ENCODE data around the gene ZSWIM8.
A peak's percentile ranks its signal among the peaks of the same experiment; 100 is the strongest.
"Not testable (repeated sequence)": the region's sequence is repeated elsewhere in the genome, so short reads cannot be mapped to it uniquely, and the experiment has no call there.

The ZSWIM8 gene

DNA sequence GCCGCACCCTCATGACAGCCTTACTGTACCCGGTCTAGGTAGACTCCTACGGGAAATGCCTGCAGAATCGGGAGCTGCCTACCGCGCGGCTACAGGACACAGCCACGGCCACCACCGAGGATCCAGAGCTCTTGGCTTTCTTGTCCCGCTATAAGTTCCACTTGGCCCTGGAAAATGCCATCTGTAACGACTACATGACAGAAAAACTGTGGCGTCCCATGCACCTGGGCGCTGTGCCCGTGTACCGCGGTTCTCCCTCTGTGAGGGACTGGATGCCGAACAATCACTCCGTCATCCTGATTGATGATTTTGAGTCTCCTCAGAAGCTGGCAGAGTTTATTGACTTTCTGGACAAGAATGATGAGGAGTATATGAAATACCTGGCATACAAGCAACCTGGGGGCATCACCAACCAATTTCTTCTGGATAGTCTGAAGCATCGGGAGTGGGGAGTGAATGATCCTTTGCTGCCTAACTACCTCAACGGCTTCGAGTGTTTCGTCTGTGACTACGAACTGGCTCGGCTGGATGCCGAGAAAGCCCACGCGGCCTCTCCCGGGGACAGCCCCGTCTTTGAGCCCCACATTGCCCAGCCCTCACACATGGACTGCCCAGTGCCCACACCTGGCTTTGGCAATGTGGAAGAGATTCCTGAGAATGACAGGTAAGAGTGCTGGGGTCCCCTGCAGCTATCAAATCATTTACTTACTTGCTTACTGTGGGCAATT, 12.1 kb upstream of the ZSWIM8 start:
- DNase-seq (ENCODE audit: low read depth in 2 of 2) = no peak

DNA sequence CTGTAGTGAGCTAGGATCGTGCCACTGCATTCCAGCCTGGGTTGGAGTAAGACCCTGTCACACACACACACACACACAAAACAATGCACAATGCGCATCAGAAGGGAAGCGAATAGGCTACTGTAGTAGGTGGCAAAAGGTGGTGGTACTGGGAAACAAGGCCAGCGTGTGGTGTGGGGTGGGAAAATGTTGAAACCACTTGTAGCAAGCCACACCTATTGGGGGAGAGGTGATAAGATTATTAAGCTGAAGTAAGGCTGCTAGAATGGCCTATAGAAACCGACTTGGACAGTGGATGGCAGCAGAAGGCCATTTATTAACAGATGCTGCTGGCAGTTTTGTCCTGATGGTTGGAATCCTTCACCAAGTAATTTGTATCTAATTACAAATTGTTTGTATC, 10.8 kb upstream of the ZSWIM8 start:
- no peak for DNase-seq (ENCODE audit: low read depth in 2 of 2)

DNA sequence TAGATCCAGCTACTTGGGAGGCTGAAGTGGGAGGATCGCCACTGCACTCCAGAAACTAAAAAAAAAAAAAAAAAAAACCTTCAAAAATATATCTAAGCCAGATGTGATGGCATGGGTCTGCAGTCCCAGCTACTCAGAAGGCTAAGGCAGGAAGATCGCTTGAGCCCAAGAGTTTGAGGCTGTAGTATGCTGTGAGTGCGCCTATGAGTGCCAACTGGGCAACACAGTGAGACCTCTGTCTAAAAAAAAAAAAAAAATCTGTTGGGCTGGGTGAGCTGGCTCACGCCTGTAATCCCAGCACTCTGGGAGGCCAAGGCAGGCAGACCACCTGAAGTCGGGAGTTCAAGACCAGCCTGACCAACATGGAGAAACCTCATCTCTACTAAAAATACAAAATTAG, 6.4 kb upstream of the ZSWIM8 start:
- DNase-seq (ENCODE audit: low read depth in 2 of 2) = no peak

DNA sequence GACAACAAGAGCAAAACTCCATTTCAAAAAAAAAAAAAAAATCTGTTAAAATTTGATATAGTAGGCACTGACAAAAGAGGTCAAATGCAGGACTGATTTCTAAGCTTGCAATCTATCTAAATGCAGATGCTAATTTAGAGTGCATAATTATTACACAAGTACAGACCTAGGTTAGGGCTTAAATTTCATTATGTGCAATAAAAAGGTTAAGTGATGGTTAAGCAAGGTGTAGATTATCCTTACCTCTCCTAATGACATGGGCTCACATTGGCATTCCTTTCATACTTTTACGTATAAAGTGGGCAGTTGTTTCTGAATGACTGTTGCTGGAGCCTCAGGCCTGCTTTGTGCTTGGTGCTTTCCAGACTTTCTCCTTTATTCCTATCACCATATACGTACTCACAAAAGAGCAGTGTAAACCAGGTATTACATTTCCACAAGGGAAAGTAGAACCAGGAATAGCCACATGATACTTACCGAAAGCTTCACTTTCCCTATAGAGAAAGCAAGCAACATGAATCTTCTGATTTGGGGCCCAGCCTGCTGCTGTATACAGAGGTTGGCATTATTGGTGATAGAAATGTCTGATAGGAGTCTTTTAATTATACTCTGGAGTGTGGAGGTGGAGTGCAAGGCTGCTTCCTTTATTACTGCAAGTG, 5.7 kb upstream of the ZSWIM8 start:
- no peak for DNase-seq (ENCODE audit: low read depth in 2 of 2)

- DNase-seq (ENCODE audit: low read depth in 2 of 2) = no peak
Measured at GRCh38 chr10:73780301-73780700, 5.1 kb upstream of the ZSWIM8 start.

- DNase-seq (ENCODE audit: low read depth in 2 of 2) = no peak
Measured at GRCh38 chr10:73780966-73781365, 4.4 kb upstream of the ZSWIM8 start.

- no peak for DNase-seq (ENCODE audit: low read depth in 2 of 2)
Measured at GRCh38 chr10:73781548-73781878, 3.9 kb upstream of the ZSWIM8 start.

- DNase-seq (ENCODE audit: low read depth in 2 of 2) = peak; percentile 87 to 88
Measured at GRCh38 chr10:73781879-73782748, 3.3 kb upstream of the ZSWIM8 start, which contains the start of gene CHCHD1. Gene CHCHD1 (plus strand): TSS chr10:73782048. CDS start chr10:73782076, 28 bp downstream.

GRCh38 chr10:73782749-73783085, 2.7 kb upstream of the ZSWIM8 start:
- no peak for DNase-seq (ENCODE audit: low read depth in 2 of 2)

DNA sequence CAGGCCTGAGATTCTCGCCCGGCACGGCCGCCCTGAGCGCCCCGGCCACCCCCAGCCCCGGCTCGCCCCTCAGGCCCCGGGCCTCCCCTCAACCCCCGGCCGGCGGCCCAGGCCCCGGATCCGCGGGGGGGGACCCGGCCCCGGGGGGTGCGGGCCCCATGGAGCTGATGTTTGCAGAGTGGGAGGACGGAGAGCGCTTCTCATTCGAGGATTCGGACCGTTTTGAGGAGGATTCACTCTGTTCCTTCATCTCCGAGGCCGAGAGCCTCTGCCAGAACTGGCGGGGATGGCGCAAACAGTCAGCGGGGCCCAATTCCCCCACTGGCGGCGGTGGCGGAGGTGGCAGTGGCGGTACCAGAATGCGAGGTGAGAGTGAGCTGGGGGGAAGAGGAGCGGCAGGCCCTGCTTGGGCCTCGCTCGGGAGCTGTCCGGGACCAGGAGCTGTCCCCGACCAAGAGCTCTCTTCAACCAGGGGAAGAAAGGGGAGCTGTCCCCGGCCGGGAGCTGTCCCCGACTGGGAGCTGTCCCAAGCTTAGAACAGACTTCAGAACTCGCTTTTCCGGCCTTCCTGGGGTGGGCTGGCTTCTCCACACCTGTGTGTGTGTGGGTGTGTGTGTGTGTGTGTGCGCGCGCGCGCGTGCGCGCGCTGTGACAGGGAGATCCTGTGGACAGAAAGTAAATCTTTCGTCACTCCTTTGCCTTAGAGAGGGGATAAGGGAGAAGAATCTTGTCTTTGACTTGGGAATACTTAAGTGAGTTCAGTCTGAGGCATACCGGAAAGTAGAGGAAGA, 510 bp downstream of the ZSWIM8 start:
- no peak for DNase-seq (ENCODE audit: low read depth in 2 of 2)

- no peak for DNase-seq (ENCODE audit: low read depth in 2 of 2)
Measured at GRCh38 chr10:73786512-73786885, 1.1 kb downstream of the ZSWIM8 start.

DNA sequence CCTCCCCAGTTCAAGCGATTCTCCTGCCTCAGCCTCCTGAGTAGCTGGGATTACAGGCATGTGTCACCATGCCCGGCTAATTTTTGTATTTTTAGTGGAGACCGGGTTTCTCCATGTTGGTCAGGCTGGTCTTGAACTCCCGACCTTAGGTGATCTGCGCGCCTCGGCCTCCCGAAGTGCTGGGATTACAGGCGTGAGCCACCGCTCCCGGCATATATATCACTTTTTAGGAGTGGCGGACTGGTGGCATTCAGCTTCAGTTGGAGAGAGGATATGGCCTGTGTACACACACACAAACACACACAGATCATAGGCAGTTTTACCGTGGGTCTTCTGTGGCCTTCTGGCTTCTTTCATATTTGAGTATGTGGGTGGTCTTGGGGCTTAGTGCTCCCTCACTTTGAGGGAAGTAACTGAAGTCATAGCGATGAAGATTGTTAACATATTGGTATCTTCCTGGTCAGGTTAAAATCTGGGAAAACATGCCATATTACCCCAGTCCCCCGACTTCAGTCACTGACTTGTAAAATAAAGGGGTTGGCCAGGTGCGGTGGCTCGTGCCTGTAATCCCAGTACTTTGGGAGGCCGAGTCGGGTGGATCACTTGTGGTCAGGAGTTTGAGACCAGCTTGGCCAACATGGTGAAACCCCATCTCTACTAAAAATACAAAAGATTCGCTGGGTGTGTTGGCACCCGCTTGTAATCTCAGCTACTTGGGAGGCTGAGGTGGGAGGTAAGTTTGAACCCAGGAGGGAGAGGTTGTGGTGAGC, 1.8 kb downstream of the ZSWIM8 start:
- DNase-seq (ENCODE audit: low read depth in 2 of 2) = not testable (repeated sequence)

- no peak for DNase-seq (ENCODE audit: low read depth in 2 of 2)
Measured at GRCh38 chr10:73788864-73789658, 3.7 kb downstream of the ZSWIM8 start.

DNA sequence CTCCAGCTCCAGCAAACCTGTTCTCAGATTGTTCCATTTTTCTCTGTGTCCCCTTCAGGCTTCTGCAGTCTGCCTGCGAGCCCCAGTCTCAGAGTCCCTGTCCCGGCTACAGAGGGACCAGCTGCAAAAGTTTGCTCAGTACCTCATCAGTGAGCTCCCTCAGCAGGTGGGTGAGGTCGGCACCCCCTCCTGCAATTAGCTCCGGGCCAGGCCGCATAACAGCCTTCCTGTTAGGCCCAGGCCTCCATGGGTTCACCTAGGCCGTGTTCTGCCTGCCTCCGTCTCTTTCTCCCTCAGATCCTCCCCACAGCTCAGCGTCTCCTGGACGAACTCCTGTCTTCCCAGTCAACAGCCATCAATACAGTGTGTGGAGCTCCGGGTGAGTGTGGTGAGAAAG, 4.3 kb downstream of the ZSWIM8 start:
- DNase-seq (ENCODE audit: low read depth in 2 of 2) = no peak

DNA sequence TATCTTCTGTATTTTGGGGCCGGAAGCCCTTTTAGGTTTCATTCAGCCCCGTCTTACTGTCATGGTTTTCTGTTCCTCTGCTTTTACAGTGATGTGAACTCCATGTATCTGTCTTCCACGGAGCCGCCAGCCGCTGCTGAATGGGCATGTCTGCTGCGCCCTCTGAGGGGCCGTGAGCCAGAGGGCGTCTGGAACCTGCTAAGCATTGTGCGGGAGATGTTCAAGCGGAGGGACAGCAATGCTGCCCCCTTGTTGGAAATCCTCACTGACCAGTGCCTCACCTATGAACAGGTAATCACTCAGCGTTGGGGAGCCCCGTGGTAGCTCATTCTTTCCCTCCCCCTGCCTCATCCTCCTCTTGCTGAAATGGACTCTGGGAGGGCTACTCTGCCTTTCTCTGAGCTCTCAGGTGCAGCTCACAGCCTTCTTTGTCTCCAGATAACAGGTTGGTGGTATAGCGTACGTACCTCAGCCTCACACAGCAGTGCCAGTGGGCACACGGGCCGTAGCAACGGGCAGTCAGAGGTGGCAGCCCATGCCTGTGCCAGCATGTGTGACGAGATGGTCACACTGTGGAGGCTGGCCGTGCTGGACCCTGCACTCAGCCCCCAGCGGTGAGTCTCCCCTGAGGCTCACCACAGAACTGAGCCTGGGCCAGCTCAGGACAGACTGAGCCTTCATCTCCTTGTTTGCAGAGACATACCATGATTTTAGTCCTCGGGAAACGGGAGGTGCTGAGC, 5.7 kb downstream of the ZSWIM8 start:
- no peak for DNase-seq (ENCODE audit: low read depth in 2 of 2)

DNA sequence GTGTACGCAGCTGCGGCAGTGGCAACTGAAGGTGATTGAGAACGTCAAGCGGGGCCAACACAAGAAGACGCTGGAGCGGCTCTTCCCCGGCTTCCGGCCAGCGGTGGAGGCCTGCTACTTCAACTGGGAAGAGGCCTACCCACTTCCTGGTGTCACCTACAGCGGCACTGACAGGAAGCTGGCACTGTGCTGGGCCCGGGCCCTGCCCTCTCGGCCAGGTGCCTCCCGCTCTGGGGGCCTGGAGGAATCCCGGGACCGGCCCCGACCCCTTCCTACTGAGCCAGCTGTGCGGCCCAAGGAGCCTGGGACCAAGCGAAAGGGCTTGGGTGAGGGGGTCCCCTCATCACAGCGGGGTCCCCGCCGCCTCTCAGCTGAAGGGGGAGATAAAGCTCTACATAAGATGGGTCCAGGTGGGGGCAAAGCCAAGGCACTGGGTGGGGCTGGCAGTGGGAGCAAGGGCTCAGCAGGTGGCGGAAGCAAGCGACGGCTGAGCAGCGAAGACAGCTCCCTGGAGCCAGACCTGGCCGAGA, 6.5 kb downstream of the ZSWIM8 start:
- DNase-seq (ENCODE audit: low read depth in 2 of 2) = no peak

GRCh38 chr10:73793456-73793855, 8.1 kb downstream of the ZSWIM8 start:
- DNase-seq (ENCODE audit: low read depth in 2 of 2) = no peak

- DNase-seq (ENCODE audit: low read depth in 2 of 2) = not testable (repeated sequence)
Measured at GRCh38 chr10:73795491-73795890, 10.1 kb downstream of the ZSWIM8 start.

- DNase-seq (ENCODE audit: low read depth in 2 of 2) = not testable (repeated sequence)
Measured at GRCh38 chr10:73796035-73796434, 10.6 kb downstream of the ZSWIM8 start.

All from stimulated activated CD8-positive, alpha-beta memory T cell treated with anti-CD3 and anti-CD28 coated beads, Interleukin-15, amount 100 ng/mL, for 48 hours (primary cell).